Measurements from ENCODE around the gene TCF12. TPM values are rescaled to one million over a fixed set of nuclear protein-coding genes. Genes with fewer than 3 reads are reported as not detected.

Gene TCF12
- total and polyA plus RNA-seq, 2 of the 8 experiments (the other 6 are each of a cell fraction or from before 2014, with no cell fraction given), result 85.8 to 101 TPM

GRCh38 chr15:57273402-57273801, 355.0 kb downstream of the TCF12 start:
- 97% methylated on average over 1 of the region's 1 CpG; no CpG with 5 or more reads in 1 of the 2 experiments for WGBS, 2 experiments (ENCODE audit: extremely low coverage in 1 of 2, insufficient coverage in 1 of 2, insufficient read length in 1 of 2, insufficient replicate concordance in 2 of 2, low coverage in 1 of 2, low lambda C conversion rate in 2 of 2, missing lambda C conversion rate in 1 of 2)
- H2BK20ac ChIP-seq (ENCODE audit: low read length), result no peak overlapping the region
- TF ChIP-seq ATF3 (IDR thresholded peaks at IDR 0.05; ENCODE audit: insufficient read depth, low read depth, low read length) (no peak), CREB1 (IDR thresholded peaks at IDR 0.05) (no peak), SIX5 (IDR thresholded peaks at IDR 0.05; ENCODE audit: low read depth, low read length) (no peak), CTBP2 (IDR thresholded peaks at IDR 0.05; ENCODE audit: borderline replicate concordance, insufficient read depth, insufficient read length, low read length) (no peak), POLR2A (IDR thresholded peaks at IDR 0.05; ENCODE audit: control extremely low read depth in 1 of 2, low read depth in 2 of 2, low read length in 2 of 2) (no peak)

More at GRCh38 chr15:57273402-57273801, 355.0 kb downstream of the TCF12 start:
- no peak overlapping the region for H3K18ac ChIP-seq (ENCODE audit: extremely low read depth, low read length)
- POLR2A ChIA-PET (ENCODE audit: partially characterized antibody), result no interaction called here
- no peak overlapping the region for H3K14ac ChIP-seq (ENCODE audit: insufficient read length)
- H3K23ac ChIP-seq (ENCODE audit: insufficient read length), result no peak overlapping the region
- no peak overlapping the region; the same call in 1 of the 2 replicates for H3K27ac ChIP-seq (ENCODE audit: low read depth, low read length)
- H2AFZ ChIP-seq (ENCODE audit: low read length), result no peak overlapping the region
- H3K4me3 ChIP-seq (ENCODE audit: extremely low read depth in 1 of 4, insufficient read depth in 2 of 4, low read depth in 3 of 4, low read length in 4 of 4), result no peak overlapping the region
- CTCF ChIA-PET (ENCODE audit: partially characterized antibody), result interaction anchor here (1.7 kb wide), 1 partner anchor 10 kb away, joined by 3 read pairs; no protein-coding TSS in a partner anchor
- H2AK5ac ChIP-seq (ENCODE audit: low read depth, low read length), result no peak overlapping the region
- peaks cover 6 to 25% (median 15%) of the 10 kb centered on the region in 4 experiments for H3K36me3 ChIP-seq (ENCODE audit: control insufficient read depth in 2 of 4, insufficient read depth in 4 of 4, low read length in 3 of 4)
- H3K23me2 ChIP-seq (ENCODE audit: low read depth, low read length), result no peaks in the 10 kb centered on the region
- no peak overlapping the region for H3K56ac ChIP-seq (replicated peaks; ENCODE audit: insufficient read length, low read depth, low read length)
- H3K79me1 ChIP-seq (ENCODE audit: low read depth, low read length), result no peaks in the 10 kb centered on the region; the same call in 1 of the 2 replicates
- H3K4me1 ChIP-seq (replicated peaks in 1 of 4; ENCODE audit: control insufficient read depth in 3 of 4, insufficient read depth in 4 of 4, low read length in 3 of 4), result no peaks in the 10 kb centered on the region
- no peak overlapping the region for H3K9ac ChIP-seq (replicated peaks in 1 of 4; ENCODE audit: extremely low read depth in 1 of 4, low read depth in 3 of 4, low read length in 3 of 4)
- no peaks in the 10 kb centered on the region for H4K20me1 ChIP-seq (replicated peaks in 1 of 2; ENCODE audit: control insufficient read depth in 1 of 2, insufficient read depth in 2 of 2, low read length in 2 of 2)
- H3K79me2 ChIP-seq (ENCODE audit: control insufficient read depth in 1 of 2, insufficient read depth in 2 of 2, low read length in 2 of 2), result no peaks in the 10 kb centered on the region
- DNase-seq (ENCODE audit: low read depth in 1 of 2, low spot score in 2 of 2) (no peak), FAIRE-seq (no peak)
- H2BK120ac ChIP-seq (replicated peaks; ENCODE audit: low read depth, low read length), result no peak overlapping the region
- no peaks in the 10 kb centered on the region for H3K27me3 ChIP-seq (replicated peaks in 1 of 4; ENCODE audit: control insufficient read depth in 3 of 4, extremely low read depth in 1 of 4, insufficient read depth in 3 of 4, low read length in 3 of 4)
- no peak overlapping the region for H4K5ac ChIP-seq (ENCODE audit: insufficient read length, low read depth, low read length)
- no peak overlapping the region for H2BK12ac ChIP-seq (ENCODE audit: low read depth, low read length)
- H3K9me3 ChIP-seq (ENCODE audit: insufficient read depth in 2 of 2, low read depth in 1 of 2, low read length in 1 of 2), result no peaks in the 10 kb centered on the region
- H3K4ac ChIP-seq (replicated peaks; ENCODE audit: insufficient read length, low read depth, low read length), result no peak overlapping the region
- H2BK15ac ChIP-seq (ENCODE audit: low read length), result no peak overlapping the region
- no peak overlapping the region for H3K4me2 ChIP-seq (ENCODE audit: insufficient read depth in 1 of 2, low read depth in 2 of 2, low read length in 2 of 2)
- H4K91ac ChIP-seq (replicated peaks; ENCODE audit: insufficient read length, low read length), result no peak overlapping the region
- no peak overlapping the region for H4K8ac ChIP-seq (ENCODE audit: extremely low read depth, insufficient read depth, low read length)
- H2BK5ac ChIP-seq (ENCODE audit: low read depth, low read length), result no peak overlapping the region
